Measurements from ENCODE around the gene LPP.

Gene LPP

GRCh38 chr3:188923671-188924070, 769.7 kb downstream of the LPP start:
- Histone ChIP-seq H3K27ac (replicated peaks) (no peak overlapping the region), H3K4me3 (replicated peaks; ENCODE audit: insufficient read depth, low read length) (no peak overlapping the region), H3K27me3 (ENCODE audit: insufficient read depth, poor library complexity, severe bottlenecking) (no peaks in the 10 kb centered on the region)
- no peak for DNase-seq (ENCODE audit: low read depth in 1 of 2, low spot score in 1 of 2)
- no peak for TF ChIP-seq GABPA (IDR thresholded peaks at IDR 0.05; ENCODE audit: low read depth)
- TF ChIP-seq REST (IDR thresholded peaks at IDR 0.05; ENCODE audit: insufficient replicate concordance, low read depth), result no peak
- TF ChIP-seq SPI1 (IDR thresholded peaks at IDR 0.05; ENCODE audit: borderline replicate concordance, low read depth), result no peak
- TF ChIP-seq CTCF (IDR thresholded peaks at IDR 0.05; ENCODE audit: insufficient read depth, low read length), result no peak
- no peak for TF ChIP-seq POLR2AphosphoS5 (IDR thresholded peaks at IDR 0.05; ENCODE audit: low read depth)

DNA sequence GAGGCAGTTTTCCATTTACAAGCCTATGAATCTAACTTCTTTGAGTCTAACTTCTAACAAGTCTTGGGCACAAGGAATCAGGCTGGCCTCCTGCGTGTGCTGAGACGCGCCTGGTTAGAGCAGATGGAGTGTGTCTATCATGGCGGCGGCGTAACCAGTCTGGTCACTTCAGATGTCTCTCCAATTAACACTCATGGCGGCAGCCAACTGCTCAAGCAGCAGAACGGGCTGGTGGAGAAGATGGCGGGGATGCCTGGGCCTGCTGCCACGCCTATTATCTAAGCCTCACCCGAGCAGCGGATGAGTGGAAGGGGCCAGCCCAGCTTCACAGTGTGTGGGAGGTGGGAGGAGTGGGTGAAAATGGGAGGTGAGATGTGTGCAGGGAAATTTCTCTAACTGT, 771.4 kb downstream of the LPP start:
- Histone ChIP-seq H3K27ac (replicated peaks) (no peak overlapping the region), H3K27me3 (ENCODE audit: insufficient read depth, poor library complexity, severe bottlenecking) (no peaks in the 10 kb centered on the region), H3K4me3 (replicated peaks; ENCODE audit: insufficient read depth, low read length) (no peak overlapping the region)
- no peak for TF ChIP-seq REST (IDR thresholded peaks at IDR 0.05; ENCODE audit: insufficient replicate concordance, low read depth)
- no peak for DNase-seq (ENCODE audit: low read depth in 1 of 2, low spot score in 1 of 2)

GRCh38 chr3:188926111-188926510, 772.2 kb downstream of the LPP start:
- no peak for DNase-seq (ENCODE audit: low read depth in 1 of 2, low spot score in 1 of 2)
- H3K27ac ChIP-seq (replicated peaks), result no peak overlapping the region
- no peak overlapping the region for H3K4me3 ChIP-seq (replicated peaks; ENCODE audit: insufficient read depth, low read length)
- no peaks in the 10 kb centered on the region for H3K27me3 ChIP-seq (ENCODE audit: insufficient read depth, poor library complexity, severe bottlenecking)
- TF ChIP-seq POLR2AphosphoS5 (IDR thresholded peaks at IDR 0.05; ENCODE audit: low read depth), result no peak
- no peak for TF ChIP-seq GABPA (IDR thresholded peaks at IDR 0.05; ENCODE audit: low read depth)
- no peak for TF ChIP-seq CTCF (IDR thresholded peaks at IDR 0.05; ENCODE audit: insufficient read depth, low read length)
- TF ChIP-seq REST (IDR thresholded peaks at IDR 0.05; ENCODE audit: insufficient replicate concordance, low read depth), result no peak
- no peak for TF ChIP-seq SPI1 (IDR thresholded peaks at IDR 0.05; ENCODE audit: borderline replicate concordance, low read depth)
